Natural killer cell (primary cell): ENCODE data around the gene PAOX. TPM values are rescaled to one million over a fixed set of nuclear protein-coding genes. Genes with fewer than 3 reads are reported as not detected.

Source experiments
- ATAC-seq, 3 donors: fragments of 150-1000 bp in 2 of 3; fragments of 200-7000 bp in 1 of 3; cut with Tn5 transposase; 1 replicate in 1 of 3; 2 replicates in 2 of 3; pipeline ENCODE4 v1.10.0; 2021; ENCODE audit warnings: mild to moderate bottlenecking in 2 of 3, moderate library complexity in 2 of 3
- DNase-seq, 2 donors: peaks; one replicate each; pipeline versions ENCODE4 v3.0.0 to v3.0.0-alpha.2; 2013 to 2021; ENCODE audit warnings: mixed read lengths in 1 of 2
- H3K27ac ChIP-seq: one replicate; pipeline ENCODE4 v1.5.1; 2013; ENCODE audit warnings: mild to moderate bottlenecking, low read length
- H3K27me3 ChIP-seq: one replicate; pipeline ENCODE4 v1.6.1; 2013; ENCODE audit warnings: low read length; ENCODE audit not compliant: control insufficient read depth, insufficient read depth
- H3K36me3 ChIP-seq: one replicate; pipeline ENCODE4 v1.6.1; 2013; ENCODE audit warnings: low read length; ENCODE audit not compliant: control insufficient read depth, insufficient read depth
- H3K4me1 ChIP-seq: one replicate; pipeline ENCODE4 v1.6.1; 2013; ENCODE audit warnings: low read length; ENCODE audit not compliant: control insufficient read depth, insufficient read depth
- H3K4me3 ChIP-seq: one replicate; pipeline ENCODE4 v1.5.1; 2013; ENCODE audit warnings: low read length
- H3K9me3 ChIP-seq: one replicate; pipeline ENCODE4 v1.6.1; 2013; ENCODE audit warnings: low read length; ENCODE audit not compliant: control insufficient read depth, insufficient read depth
- H3K27ac Mint-ChIP-seq, 2 donors: one replicate each; pipeline ENCODE4 v1.8.0; 2022; ENCODE audit warnings: mild to moderate bottlenecking in 2 of 2, mixed read lengths in 2 of 2, moderate library complexity in 1 of 2
- H3K27me3 Mint-ChIP-seq, 2 donors: one replicate each; pipeline ENCODE4 v1.8.0; 2022; ENCODE audit warnings: low read depth in 2 of 2, mixed read lengths in 2 of 2
- H3K36me3 Mint-ChIP-seq: one replicate; pipeline ENCODE4 v1.8.0; 2022; ENCODE audit warnings: mixed read lengths
- H3K4me1 Mint-ChIP-seq, 2 donors: one replicate each; pipeline ENCODE4 v1.8.0; 2022; ENCODE audit warnings: mixed read lengths in 2 of 2
- H3K4me3 Mint-ChIP-seq: one replicate; pipeline ENCODE4 v1.8.0; 2022; ENCODE audit warnings: mild to moderate bottlenecking, moderate library complexity, mixed read lengths
- H3K9me3 Mint-ChIP-seq, 2 donors: one replicate each; pipeline ENCODE4 v1.8.0; 2022; ENCODE audit warnings: mixed read lengths in 2 of 2
- WGBS: methylation state at CpG from one replicate; pipeline ENCODE4 v1.1.7; 2013; ENCODE audit warnings: missing lambda C conversion rate; ENCODE audit not compliant: insufficient coverage; 5-methylcytosine and 5-hydroxymethylcytosine counted together
- intact Hi-C: fragments of 100-400 bp; cut with micrococcal nuclease; formaldehyde crosslinking; loops from one replicate; pipeline ENCODE4 v1.14.2; 2022
- total RNA-seq, 4 donors: library from RNA; stranded (reverse); fragments of 120-200 nt in 1 of 4; gene quantifications; one replicate each; pipeline versions ENCODE4 v1.2.3 to v1.2.4, GENCODE V29; 2013 to 2022
- TF ChIP-seq, protein P1 (sequence below): fragments of 200-600 bp; IDR thresholded peaks from one replicate; pipeline ENCODE4 v1.8.0; 2022; ENCODE audit warnings: antibody characterized with exemption

PAOX gene
- total RNA-seq, 3 donors from 2014 or later (not counting 1 experiment from before 2014, with no cell fraction given) = 4.2 to 5.8 (median 5.5) TPM

- 74% methylated on average over 9 of the region's 9 CpGs for WGBS
- Mint-ChIP-seq H3K9me3 (no peaks in the 10 kb centered on the region), H3K27ac (no peak overlapping the region), H3K27me3 (peaks cover 14% of the 10 kb centered on the region in 2 donors), H3K36me3 (no peaks in the 10 kb centered on the region), H3K4me3 (no peak overlapping the region), H3K4me1 (peaks cover 0 to 5% of the 10 kb centered on the region in 2 donors)
- Histone ChIP-seq H3K9me3 (no peaks in the 10 kb centered on the region), H3K36me3 (no peaks in the 10 kb centered on the region), H3K4me1 (no peaks in the 10 kb centered on the region), H3K27ac (no peak overlapping the region), H3K4me3 (no peak overlapping the region), H3K27me3 (peaks cover 5% of the 10 kb centered on the region)
- DNase-seq (no peak), ATAC-seq (no peak)
- intact Hi-C loops = no loop called here
- TF ChIP-seq, protein P1, sequence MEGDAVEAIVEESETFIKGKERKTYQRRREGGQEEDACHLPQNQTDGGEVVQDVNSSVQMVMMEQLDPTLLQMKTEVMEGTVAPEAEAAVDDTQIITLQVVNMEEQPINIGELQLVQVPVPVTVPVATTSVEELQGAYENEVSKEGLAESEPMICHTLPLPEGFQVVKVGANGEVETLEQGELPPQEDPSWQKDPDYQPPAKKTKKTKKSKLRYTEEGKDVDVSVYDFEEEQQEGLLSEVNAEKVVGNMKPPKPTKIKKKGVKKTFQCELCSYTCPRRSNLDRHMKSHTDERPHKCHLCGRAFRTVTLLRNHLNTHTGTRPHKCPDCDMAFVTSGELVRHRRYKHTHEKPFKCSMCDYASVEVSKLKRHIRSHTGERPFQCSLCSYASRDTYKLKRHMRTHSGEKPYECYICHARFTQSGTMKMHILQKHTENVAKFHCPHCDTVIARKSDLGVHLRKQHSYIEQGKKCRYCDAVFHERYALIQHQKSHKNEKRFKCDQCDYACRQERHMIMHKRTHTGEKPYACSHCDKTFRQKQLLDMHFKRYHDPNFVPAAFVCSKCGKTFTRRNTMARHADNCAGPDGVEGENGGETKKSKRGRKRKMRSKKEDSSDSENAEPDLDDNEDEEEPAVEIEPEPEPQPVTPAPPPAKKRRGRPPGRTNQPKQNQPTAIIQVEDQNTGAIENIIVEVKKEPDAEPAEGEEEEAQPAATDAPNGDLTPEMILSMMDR = no peak
Observed at GRCh38 chr10:133349577-133350011, 29.5 kb upstream of the PAOX start.

DNA sequence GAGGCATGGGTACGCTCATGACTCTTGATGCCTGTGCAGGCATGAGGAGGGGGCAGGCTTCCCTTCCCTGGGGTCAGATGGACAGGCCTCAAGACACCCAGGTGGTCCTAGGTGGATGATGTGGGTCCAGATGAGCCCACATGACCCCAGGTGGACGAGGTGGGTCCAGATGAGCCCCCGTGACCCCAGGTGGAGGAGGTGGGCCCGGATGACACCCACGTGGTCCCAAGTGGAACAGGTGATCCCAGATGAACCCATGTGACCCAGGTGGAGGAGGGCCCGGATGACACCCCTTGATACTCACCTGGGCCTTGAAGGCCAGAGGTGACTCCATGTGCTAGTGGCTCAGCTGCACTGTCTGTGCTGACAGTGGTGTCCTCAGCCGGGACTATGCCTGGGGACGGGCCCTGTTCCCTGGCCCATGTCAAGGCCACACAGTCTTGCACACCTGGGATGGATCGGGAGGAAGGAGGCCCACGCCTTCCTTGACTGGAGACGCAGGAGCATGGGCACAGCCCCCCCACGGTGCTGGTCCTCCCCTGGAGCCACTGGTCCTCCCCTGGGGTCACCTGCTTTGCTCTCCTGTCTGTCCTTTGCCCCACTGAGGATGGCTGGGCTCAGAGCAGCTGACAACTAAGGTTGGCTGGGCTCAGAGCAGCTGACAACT, 28.6 kb upstream of the PAOX start:
- H3K4me1 Mint-ChIP-seq = peaks cover 0 to 5% of the 10 kb centered on the region in 2 donors
- Histone ChIP-seq H3K4me3 (no peak overlapping the region), H3K27ac (no peak overlapping the region), H3K36me3 (no peaks in the 10 kb centered on the region), H3K9me3 (no peaks in the 10 kb centered on the region), H3K27me3 (peaks cover 5% of the 10 kb centered on the region), H3K4me1 (no peaks in the 10 kb centered on the region)
- H3K27me3 Mint-ChIP-seq = peaks cover 5 to 11% of the 10 kb centered on the region in 2 donors
- no peaks in the 10 kb centered on the region for H3K9me3 Mint-ChIP-seq
- H3K36me3 Mint-ChIP-seq = no peaks in the 10 kb centered on the region
- H3K4me3 Mint-ChIP-seq = no peak overlapping the region
- intact Hi-C loops = no loop called here
- DNase-seq (no peak), ATAC-seq (no peak)
- TF ChIP-seq, protein P1 = no peak
- WGBS = 83% methylated on average over 12 of the region's 12 CpGs
- no peak overlapping the region for H3K27ac Mint-ChIP-seq

DNA sequence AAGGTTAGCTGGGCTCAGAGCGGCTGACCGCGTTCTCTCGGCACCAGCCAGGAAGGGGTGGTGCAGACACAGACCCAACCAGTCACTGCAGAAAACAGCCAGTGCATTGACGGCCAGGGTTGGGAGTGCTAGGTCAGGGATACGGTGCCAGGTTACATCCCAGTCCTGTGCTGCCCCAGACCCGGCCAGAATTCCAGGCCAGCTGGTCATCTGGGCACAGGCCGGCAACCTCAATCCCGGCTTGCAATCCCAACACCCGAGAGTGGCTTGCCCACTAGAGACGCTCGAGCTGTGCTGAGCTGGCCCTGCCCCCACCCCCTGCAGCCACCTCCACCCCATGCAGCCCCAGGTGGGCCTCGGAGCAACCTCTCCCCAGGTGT, 28.1 kb upstream of the PAOX start:
- Mint-ChIP-seq H3K27me3 (peaks cover under 1 to 9% of the 10 kb centered on the region in 2 donors), H3K4me3 (no peak overlapping the region), H3K4me1 (peaks cover 0 to 5% of the 10 kb centered on the region in 2 donors), H3K36me3 (no peaks in the 10 kb centered on the region), H3K9me3 (no peaks in the 10 kb centered on the region), H3K27ac (no peak overlapping the region)
- no peak for DNase-seq
- no peak overlapping the region for H3K4me3 ChIP-seq
- 60% methylated on average over 13 of the region's 13 CpGs for WGBS
- intact Hi-C loops = no loop called here
- H3K27me3 ChIP-seq = peaks cover 5% of the 10 kb centered on the region
- TF ChIP-seq, protein P1 = no peak
- no peak overlapping the region for H3K27ac ChIP-seq
- H3K9me3 ChIP-seq = no peaks in the 10 kb centered on the region
- no peaks in the 10 kb centered on the region for H3K4me1 ChIP-seq
- no peaks in the 10 kb centered on the region for H3K36me3 ChIP-seq
- ATAC-seq = no peak
